ENCODE measurements around the gene TRH. TPM values are rescaled to one million over a fixed set of nuclear protein-coding genes. Genes with fewer than 3 reads are reported as not detected.

The TRH gene
- total and polyA plus RNA-seq, 2 of the 8 experiments (the other 6 are each of a cell fraction or from before 2014, with no cell fraction given) = not detected

- Histone ChIP-seq H3K9ac (replicated peaks in 1 of 4; ENCODE audit: extremely low read depth in 1 of 4, low read depth in 3 of 4, low read length in 3 of 4) (no peak overlapping the region), H3K18ac (ENCODE audit: extremely low read depth, low read length) (no peak overlapping the region), H2AK5ac (ENCODE audit: low read depth, low read length) (no peak overlapping the region), H2BK15ac (ENCODE audit: low read length) (no peak overlapping the region), H2BK20ac (ENCODE audit: low read length) (no peak overlapping the region), H3K23me2 (ENCODE audit: low read depth, low read length) (no peaks in the 10 kb centered on the region), H4K91ac (replicated peaks; ENCODE audit: insufficient read length, low read length) (no peak overlapping the region), H3K56ac (replicated peaks; ENCODE audit: insufficient read length, low read depth, low read length) (no peak overlapping the region), H3K27me3 (replicated peaks in 1 of 4; ENCODE audit: control insufficient read depth in 3 of 4, extremely low read depth in 1 of 4, insufficient read depth in 3 of 4, low read length in 3 of 4) (peaks cover 1 to 29% (median 22%) of the 10 kb centered on the region in 4 experiments), H3K4ac (replicated peaks; ENCODE audit: insufficient read length, low read depth, low read length) (no peak overlapping the region), H3K23ac (ENCODE audit: insufficient read length) (no peak overlapping the region), H3K4me1 (replicated peaks in 1 of 4; ENCODE audit: control insufficient read depth in 3 of 4, insufficient read depth in 4 of 4, low read length in 3 of 4) (no peaks in the 10 kb centered on the region), H2BK120ac (replicated peaks; ENCODE audit: low read depth, low read length) (no peak overlapping the region), H3K79me1 (ENCODE audit: low read depth, low read length) (no peaks in the 10 kb centered on the region), H4K20me1 (replicated peaks in 1 of 2; ENCODE audit: control insufficient read depth in 1 of 2, insufficient read depth in 2 of 2, low read length in 2 of 2) (no peaks in the 10 kb centered on the region), H4K5ac (ENCODE audit: insufficient read length, low read depth, low read length) (no peak overlapping the region), H3K9me3 (ENCODE audit: insufficient read depth in 2 of 2, low read depth in 1 of 2, low read length in 1 of 2) (no peaks in the 10 kb centered on the region), H2BK12ac (ENCODE audit: low read depth, low read length) (no peak overlapping the region), H2AFZ (ENCODE audit: low read length) (no peak overlapping the region), H3K4me3 (ENCODE audit: extremely low read depth in 1 of 4, insufficient read depth in 2 of 4, low read depth in 3 of 4, low read length in 4 of 4) (no peak overlapping the region), H3K79me2 (ENCODE audit: control insufficient read depth in 1 of 2, insufficient read depth in 2 of 2, low read length in 2 of 2) (no peaks in the 10 kb centered on the region), H3K14ac (ENCODE audit: insufficient read length) (no peak overlapping the region), H3K36me3 (ENCODE audit: control insufficient read depth in 2 of 4, insufficient read depth in 4 of 4, low read length in 3 of 4) (no peaks in the 10 kb centered on the region), H2BK5ac (ENCODE audit: low read depth, low read length) (no peak overlapping the region), H4K8ac (ENCODE audit: extremely low read depth, insufficient read depth, low read length) (no peak overlapping the region), H3K4me2 (ENCODE audit: insufficient read depth in 1 of 2, low read depth in 2 of 2, low read length in 2 of 2) (no peak overlapping the region), H3K27ac (ENCODE audit: low read depth, low read length) (no peak overlapping the region)
- POLR2A ChIA-PET (ENCODE audit: partially characterized antibody) = interaction anchor here (1.4 kb wide), 1 partner anchor 23 kb away, joined by 3 read pairs; no protein-coding TSS in a partner anchor
- CTCF ChIA-PET (ENCODE audit: partially characterized antibody) = interaction anchor here (1.2 to 5.1 kb wide), 7 partner anchors 9 to 45 kb away, joined by 3 to 41 read pairs (median 4); partner anchors contain the start of gene TRH
- TF ChIP-seq, protein P1, sequence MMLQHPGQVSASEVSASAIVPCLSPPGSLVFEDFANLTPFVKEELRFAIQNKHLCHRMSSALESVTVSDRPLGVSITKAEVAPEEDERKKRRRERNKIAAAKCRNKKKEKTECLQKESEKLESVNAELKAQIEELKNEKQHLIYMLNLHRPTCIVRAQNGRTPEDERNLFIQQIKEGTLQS (IDR thresholded peaks at IDR 0.05; ENCODE audit: insufficient read depth, low read depth, low read length) = no peak
- TF ChIP-seq GABPA (IDR thresholded peaks at IDR 0.05; ENCODE audit: borderline replicate concordance, insufficient read depth, low read length) = no peak
- TF ChIP-seq, protein P2, sequence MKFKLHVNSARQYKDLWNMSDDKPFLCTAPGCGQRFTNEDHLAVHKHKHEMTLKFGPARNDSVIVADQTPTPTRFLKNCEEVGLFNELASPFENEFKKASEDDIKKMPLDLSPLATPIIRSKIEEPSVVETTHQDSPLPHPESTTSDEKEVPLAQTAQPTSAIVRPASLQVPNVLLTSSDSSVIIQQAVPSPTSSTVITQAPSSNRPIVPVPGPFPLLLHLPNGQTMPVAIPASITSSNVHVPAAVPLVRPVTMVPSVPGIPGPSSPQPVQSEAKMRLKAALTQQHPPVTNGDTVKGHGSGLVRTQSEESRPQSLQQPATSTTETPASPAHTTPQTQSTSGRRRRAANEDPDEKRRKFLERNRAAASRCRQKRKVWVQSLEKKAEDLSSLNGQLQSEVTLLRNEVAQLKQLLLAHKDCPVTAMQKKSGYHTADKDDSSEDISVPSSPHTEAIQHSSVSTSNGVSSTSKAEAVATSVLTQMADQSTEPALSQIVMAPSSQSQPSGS (IDR thresholded peaks at IDR 0.05; ENCODE audit: low read length) = no peak
- TF ChIP-seq BCL11A (IDR thresholded peaks at IDR 0.05; ENCODE audit: low read depth in 2 of 2, low read length in 2 of 2) = no peak
- TF ChIP-seq HDAC6 (IDR thresholded peaks at IDR 0.05; ENCODE audit: low read depth, low read length) = no peak
- TF ChIP-seq POLR2A (IDR thresholded peaks at IDR 0.05; ENCODE audit: control extremely low read depth in 1 of 2, low read depth in 2 of 2, low read length in 2 of 2) = no peak
- TF ChIP-seq TBP (IDR thresholded peaks at IDR 0.05; ENCODE audit: low read depth, low read length) = no peak
- no peak for TF ChIP-seq HDAC2 (IDR thresholded peaks at IDR 0.05; ENCODE audit: borderline replicate concordance in 1 of 2, low read depth in 2 of 2, low read length in 2 of 2)
- no peak for TF ChIP-seq SRF (IDR thresholded peaks at IDR 0.05; ENCODE audit: low read depth, low read length)
- DNase-seq (ENCODE audit: low read depth in 1 of 2, low spot score in 2 of 2) (no peak), FAIRE-seq (no peak)
- 91% methylated on average over 8 of the region's 8 CpGs; no CpG with 5 or more reads in 1 of the 2 experiments for WGBS, 2 experiments (ENCODE audit: extremely low coverage in 1 of 2, insufficient coverage in 1 of 2, insufficient read length in 1 of 2, insufficient replicate concordance in 2 of 2, low coverage in 1 of 2, low lambda C conversion rate in 2 of 2, missing lambda C conversion rate in 1 of 2)
Measured at GRCh38 chr3:129983561-129983960, 9.0 kb downstream of the TRH start.

Data from H1 (cell line).